Measurements from ENCODE around the gene NEK10.

- TF ChIP-seq CTCF (IDR thresholded peaks at IDR 0.05; ENCODE audit: low read length) (no peak), EZH2phosphoT487 (IDR thresholded peaks at IDR 0.05; ENCODE audit: low read length) (no peak), EZH2 (optimal IDR thresholded peaks at IDR 0.05; ENCODE audit: low read depth, low read length) (no peak)
Measured at GRCh38 chr3:27125821-27126501, 243.2 kb downstream of the NEK10 start.

Data from MM.1S (cell line).